SU-DHL-6 (cell line): ENCODE results near the gene WDR90.
A peak's percentile ranks its signal among the peaks of the same experiment; 100 is the strongest.

Source experiments
- H2AFZ ChIP-seq: fragments of 200-600 bp; sonication (generic); 2 replicates; pipeline ENCODE4 v1.6.1; 2014; ENCODE audit warnings: low read depth, mild to moderate bottlenecking, moderate library complexity, mixed read lengths, antibody characterized with exemption, low read length; ENCODE audit not compliant: severe bottlenecking
- H3F3A ChIP-seq: fragments of 200-600 bp; shearing (Covaris generic); 2 replicates; pipeline ENCODE4 v1.6.0; 2016; ENCODE audit warnings: antibody characterized with exemption, mild to moderate bottlenecking; ENCODE audit not compliant: insufficient read depth
- H3K27ac ChIP-seq: fragments of 200-600 bp; sonication (generic); 2 replicates; pipeline ENCODE4 v1.5.1; 2016; ENCODE audit warnings: low read depth, mild to moderate bottlenecking, low read length, moderate library complexity, mixed read lengths
- H3K27me3 ChIP-seq: fragments of 200-600 bp; sonication (generic), shearing (Covaris generic); 2 replicates; pipeline ENCODE4 v1.6.0; 2014; ENCODE audit warnings: mild to moderate bottlenecking, low read length
- H3K36me3 ChIP-seq: fragments of 200-600 bp; sonication (generic); 2 replicates; pipeline ENCODE4 v1.6.1; 2014; ENCODE audit warnings: mild to moderate bottlenecking, low read length, mixed read lengths
- H3K4me2 ChIP-seq: fragments of 300-600, 200-600 bp; shearing (Covaris generic), sonication (generic); 2 replicates; pipeline ENCODE4 v1.6.0; 2014; ENCODE audit warnings: low read length, low read depth, mild to moderate bottlenecking; ENCODE audit not compliant: poor library complexity, severe bottlenecking
- H3K4me3 ChIP-seq: fragments of 200-600 bp; sonication (generic); 2 replicates; pipeline ENCODE4 v1.5.1; 2014; ENCODE audit warnings: antibody characterized with exemption, low read length, mild to moderate bottlenecking, mixed read lengths; ENCODE audit not compliant: insufficient read depth, poor library complexity, severe bottlenecking
- H3K79me2 ChIP-seq: fragments of 200-600 bp; sonication (generic); 2 replicates; pipeline ENCODE4 v1.6.1; 2014; ENCODE audit warnings: mild to moderate bottlenecking, low read length, moderate library complexity; ENCODE audit not compliant: insufficient read depth
- H3K9ac ChIP-seq: fragments of 200-600 bp; sonication (generic); 2 replicates; pipeline ENCODE4 v1.7.0; 2014; ENCODE audit warnings: mild to moderate bottlenecking, low read length
- H3K9me2 ChIP-seq: fragments of 200-600 bp; sonication (generic); replicated peaks from 2 replicates; pipeline ENCODE4 v1.6.1; 2014; ENCODE audit warnings: low read length; ENCODE audit not compliant: insufficient read depth
- H3K9me3 ChIP-seq: fragments of 200-600 bp; sonication (generic); 2 replicates; pipeline ENCODE4 v1.6.1; 2014; ENCODE audit warnings: low read length, mixed read lengths; ENCODE audit not compliant: insufficient read depth
- H4K20me1 ChIP-seq: fragments of 200-600 bp; sonication (generic); 2 replicates; pipeline ENCODE4 v1.6.1; 2014; ENCODE audit warnings: low read depth, mild to moderate bottlenecking, antibody characterized with exemption, low read length, moderate library complexity, mixed read lengths
- CTCF ChIP-seq: fragments of 200-600 bp; sonication (generic); IDR thresholded peaks from one replicate; pipeline ENCODE4 v1.5.1; 2017; ENCODE audit warnings: antibody characterized with exemption, mild to moderate bottlenecking, low read length, moderate library complexity; ENCODE audit not compliant: insufficient read depth, poor library complexity, severe bottlenecking
- EZH2phosphoT487 ChIP-seq: fragments of 200-600 bp; sonication (generic), shearing (Covaris generic); conservative IDR thresholded peaks from 2 replicates; pipeline ENCODE4 v1.6.1; 2018; ENCODE audit warnings: mild to moderate bottlenecking, antibody characterized with exemption, low read length, moderate library complexity, mixed read lengths

Gene WDR90

GRCh38 chr16:635573-636205, 13.5 kb upstream of the WDR90 start:
- H2AFZ ChIP-seq = peak overlapping the region; percentile 49
- no peaks in the 10 kb centered on the region for H3K9me3 ChIP-seq
- no peaks in the 10 kb centered on the region for H4K20me1 ChIP-seq
- TF ChIP-seq EZH2phosphoT487 (no peak), CTCF (no peak)
- H3K4me2 ChIP-seq = peak overlapping the region; percentile 76
- no peaks in the 10 kb centered on the region for H3K36me3 ChIP-seq
- peak overlapping the region; percentile 8; the same call in 1 of the 2 replicates for H3K27ac ChIP-seq
- no peaks in the 10 kb centered on the region for H3K79me2 ChIP-seq
- no peaks in the 10 kb centered on the region for H3K9me2 ChIP-seq
- peak overlapping the region; percentile 59 for H3K4me3 ChIP-seq
- H3F3A ChIP-seq = peaks cover 17% of the 10 kb centered on the region
- peak overlapping the region; percentile 87 for H3K9ac ChIP-seq
- H3K27me3 ChIP-seq = no peaks in the 10 kb centered on the region

- H3K79me2 ChIP-seq = no peaks in the 10 kb centered on the region; the same call in 1 of the 2 replicates
- peak within 1 kb of the TSS; percentile 59 for H3K4me3 ChIP-seq
- H3K27ac ChIP-seq = peak within 1 kb of the TSS; percentile 72
- no peaks in the 10 kb centered on the region for H3K27me3 ChIP-seq
- H3K4me2 ChIP-seq = peak within 1 kb of the TSS; percentile 76
- peaks cover 17% of the 10 kb centered on the region for H3F3A ChIP-seq
- H4K20me1 ChIP-seq = no peaks in the 10 kb centered on the region
- H3K9me3 ChIP-seq = no peaks in the 10 kb centered on the region
- H2AFZ ChIP-seq = peak within 1 kb of the TSS; percentile 82
- TF ChIP-seq EZH2phosphoT487 (no peak), CTCF (no peak)
- H3K36me3 ChIP-seq = no peaks in the 10 kb centered on the region
- peak within 1 kb of the TSS; percentile 87 for H3K9ac ChIP-seq
- H3K9me2 ChIP-seq = no peaks in the 10 kb centered on the region
Observed at GRCh38 chr16:636206-637080, 12.7 kb upstream of the WDR90 start, which contains the start of gene METTL26. TSS of gene METTL26 (minus strand) at chr16:636305. CDS start at chr16:636290, 15 bp downstream.

- Histone ChIP-seq H3K9me2 (no peaks in the 10 kb centered on the region), H3F3A (peaks cover 17% of the 10 kb centered on the region), H3K4me3 (peak overlapping the region; percentile 59), H4K20me1 (no peaks in the 10 kb centered on the region), H3K9me3 (no peaks in the 10 kb centered on the region), H3K79me2 (peaks cover under 1% of the 10 kb centered on the region; the same call in 1 of the 2 replicates), H3K9ac (peak overlapping the region; percentile 87), H3K36me3 (no peaks in the 10 kb centered on the region), H3K4me2 (peak overlapping the region; percentile 76), H3K27ac (peak overlapping the region; percentile 72), H3K27me3 (no peaks in the 10 kb centered on the region), H2AFZ (peak overlapping the region; percentile 82)
- TF ChIP-seq CTCF (no peak), EZH2phosphoT487 (no peak)
Observed at GRCh38 chr16:637081-638018, 11.8 kb upstream of the WDR90 start.
